Gastrocnemius medialis (tissue), 4 donors: ENCODE measurements around the gene INPP5A.

Experiments used
- POLR2A ChIP-seq, 2 donors: fragments of 450-650 bp; IDR thresholded peaks; one replicate each; pipeline ENCODE4 v1.6.1; 2017; ENCODE audit warnings: antibody characterized with exemption in 2 of 2, mild to moderate bottlenecking in 2 of 2, moderate library complexity in 2 of 2
- TF ChIP-seq, protein P1 (sequence below), 5 experiments: fragments of 450-650 bp in 3 of 5; fragments of 200-600 bp in 2 of 5; sonication (generic) in 2 of 5; IDR thresholded peaks in 4 of 5; conservative IDR thresholded peaks in 1 of 5; 1 replicate in 4 of 5; 2 replicates in 1 of 5; pipeline ENCODE4 v1.5.1; 2016 to 2019; ENCODE audit warnings: antibody characterized with exemption in 5 of 5, mild to moderate bottlenecking in 3 of 5, moderate library complexity in 3 of 5

DNA sequence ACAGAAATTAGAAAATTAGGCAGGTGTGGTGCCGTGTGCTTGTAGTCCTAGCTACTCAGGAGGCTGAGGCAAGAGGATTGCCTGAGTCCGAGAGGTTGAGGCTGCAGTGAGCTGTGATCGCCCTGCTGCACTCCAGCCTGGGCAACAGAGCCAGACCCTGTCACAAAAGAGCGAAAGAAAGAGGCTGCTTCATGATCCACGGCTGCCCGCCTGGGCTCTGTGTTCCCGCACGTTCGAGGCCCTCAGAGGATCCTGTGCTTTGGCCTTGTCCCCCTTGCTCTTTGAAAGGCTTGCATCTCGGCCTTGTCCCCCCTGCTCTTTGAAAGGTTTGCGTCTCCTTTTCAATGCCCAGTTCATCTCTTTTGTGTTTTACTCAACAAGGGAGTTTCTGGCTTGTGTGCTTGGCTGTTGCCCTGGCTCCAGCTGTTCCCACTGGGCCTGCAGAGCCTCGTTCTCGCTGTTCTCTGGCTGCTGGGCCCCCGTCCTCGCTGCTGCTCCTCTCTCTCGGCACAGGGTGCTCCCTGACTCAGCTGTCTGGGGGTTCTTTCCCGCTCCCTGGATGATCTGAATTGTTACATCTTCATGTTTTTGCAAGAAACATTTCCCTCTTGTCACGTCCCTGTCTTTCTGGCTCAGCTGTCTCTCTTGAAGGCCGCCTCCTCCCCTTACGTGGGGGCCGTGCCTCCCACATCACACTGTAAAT is 45.1 kb upstream of the INPP5A start:
- TF ChIP-seq, protein P1, sequence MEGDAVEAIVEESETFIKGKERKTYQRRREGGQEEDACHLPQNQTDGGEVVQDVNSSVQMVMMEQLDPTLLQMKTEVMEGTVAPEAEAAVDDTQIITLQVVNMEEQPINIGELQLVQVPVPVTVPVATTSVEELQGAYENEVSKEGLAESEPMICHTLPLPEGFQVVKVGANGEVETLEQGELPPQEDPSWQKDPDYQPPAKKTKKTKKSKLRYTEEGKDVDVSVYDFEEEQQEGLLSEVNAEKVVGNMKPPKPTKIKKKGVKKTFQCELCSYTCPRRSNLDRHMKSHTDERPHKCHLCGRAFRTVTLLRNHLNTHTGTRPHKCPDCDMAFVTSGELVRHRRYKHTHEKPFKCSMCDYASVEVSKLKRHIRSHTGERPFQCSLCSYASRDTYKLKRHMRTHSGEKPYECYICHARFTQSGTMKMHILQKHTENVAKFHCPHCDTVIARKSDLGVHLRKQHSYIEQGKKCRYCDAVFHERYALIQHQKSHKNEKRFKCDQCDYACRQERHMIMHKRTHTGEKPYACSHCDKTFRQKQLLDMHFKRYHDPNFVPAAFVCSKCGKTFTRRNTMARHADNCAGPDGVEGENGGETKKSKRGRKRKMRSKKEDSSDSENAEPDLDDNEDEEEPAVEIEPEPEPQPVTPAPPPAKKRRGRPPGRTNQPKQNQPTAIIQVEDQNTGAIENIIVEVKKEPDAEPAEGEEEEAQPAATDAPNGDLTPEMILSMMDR (IDR thresholded peaks at IDR 0.05 in 4 of 5, conservative IDR thresholded peaks at IDR 0.05 in 1 of 5): no peak
- TF ChIP-seq POLR2A (IDR thresholded peaks at IDR 0.05): no peak
